Testis (tissue), 3 donors: Measurements from ENCODE around the gene KLF7. TPM values are rescaled to one million over a fixed set of nuclear protein-coding genes. Genes with fewer than 3 reads are reported as not detected.

ENCODE experiments used
- DNase-seq: peaks from one replicate; pipeline ENCODE4 v3.0.0-alpha.2; 2019
- H3K27ac ChIP-seq, 2 donors: fragments of 200-600 bp; sonication (generic); one replicate each; pipeline ENCODE4 v1.5.1; 2019
- H3K27me3 ChIP-seq: fragments of 200-600 bp; sonication (generic); one replicate; pipeline ENCODE4 v1.5.1; 2019
- H3K36me3 ChIP-seq: fragments of 200-600 bp; sonication (generic); one replicate; pipeline ENCODE4 v1.5.1; 2017; ENCODE audit warnings: low read depth; ENCODE audit errors: missing control alignments
- H3K4me1 ChIP-seq: fragments of 200-600 bp; sonication (generic); one replicate; pipeline ENCODE4 v1.5.1; 2019
- H3K4me3 ChIP-seq, 2 donors: fragments of 200-600 bp; sonication (generic); one replicate each; pipeline ENCODE4 v1.5.1; 2017 to 2019
- H3K9me3 ChIP-seq: fragments of 200-600 bp; sonication (generic); one replicate; pipeline ENCODE4 v1.5.1; 2017
- POLR2A ChIP-seq: fragments of 450-650 bp; IDR thresholded peaks from one replicate; pipeline ENCODE4 v1.6.1; 2017; ENCODE audit warnings: antibody characterized with exemption, mild to moderate bottlenecking, moderate library complexity
- WGBS, 2 donors: methylation state at CpG; one replicate each; pipeline ENCODE4 v1.1.5; 2018; 5-methylcytosine and 5-hydroxymethylcytosine counted together
- intact Hi-C: fragments of 100-400 bp; cut with DNase I; formaldehyde crosslinking; loops from one replicate; pipeline ENCODE4 v1.15.1; 2023; ENCODE audit warnings: low total_unique reads
- polyA plus RNA-seq: library from polyadenylated mRNA; stranded (reverse); fragments of 350-450 nt; fragmentation: Illumina TruSeq; extraction: RNeasy Lipid Tissue Mini Kit (QIAGEN cat#74804); gene quantifications from one replicate; pipeline ENCODE4 v1.2.3, GENCODE V29; 2014; ENCODE audit warnings: low read depth, low replicate concordance; ENCODE audit not compliant: insufficient read depth
- total RNA-seq, 2 donors: library from RNA; depleted of rRNA; stranded (reverse); fragments of >200 nt; gene quantifications; one replicate each; pipeline ENCODE4 v1.2.3, GENCODE V29; 2016
- TF ChIP-seq, protein P1 (sequence below), 3 experiments: fragments of 450-650 bp in 2 of 3; fragments of 200-600 bp in 1 of 3; sonication (generic) in 1 of 3; IDR thresholded peaks; one replicate each; pipeline ENCODE4 v1.5.1; 2016 to 2019; ENCODE audit warnings: antibody characterized with exemption in 3 of 3, mild to moderate bottlenecking in 2 of 3, moderate library complexity in 1 of 3

The KLF7 gene
- total and polyA plus RNA-seq, 3 donors from 2014 or later: 15.1 to 23.2 (median 21.1) TPM

GRCh38 chr2:207042841-207043240 lies 122.9 kb downstream of the KLF7 start:
- WGBS, 2 donors: 70 to 100% methylated on average over 1 of the region's 1 CpG
- H3K27me3 ChIP-seq: no peaks in the 10 kb centered on the region
- H3K4me1 ChIP-seq: no peaks in the 10 kb centered on the region
- H3K9me3 ChIP-seq: no peaks in the 10 kb centered on the region
- H3K36me3 ChIP-seq: no peaks in the 10 kb centered on the region
- TF ChIP-seq POLR2A: no peak
- TF ChIP-seq, protein P1, sequence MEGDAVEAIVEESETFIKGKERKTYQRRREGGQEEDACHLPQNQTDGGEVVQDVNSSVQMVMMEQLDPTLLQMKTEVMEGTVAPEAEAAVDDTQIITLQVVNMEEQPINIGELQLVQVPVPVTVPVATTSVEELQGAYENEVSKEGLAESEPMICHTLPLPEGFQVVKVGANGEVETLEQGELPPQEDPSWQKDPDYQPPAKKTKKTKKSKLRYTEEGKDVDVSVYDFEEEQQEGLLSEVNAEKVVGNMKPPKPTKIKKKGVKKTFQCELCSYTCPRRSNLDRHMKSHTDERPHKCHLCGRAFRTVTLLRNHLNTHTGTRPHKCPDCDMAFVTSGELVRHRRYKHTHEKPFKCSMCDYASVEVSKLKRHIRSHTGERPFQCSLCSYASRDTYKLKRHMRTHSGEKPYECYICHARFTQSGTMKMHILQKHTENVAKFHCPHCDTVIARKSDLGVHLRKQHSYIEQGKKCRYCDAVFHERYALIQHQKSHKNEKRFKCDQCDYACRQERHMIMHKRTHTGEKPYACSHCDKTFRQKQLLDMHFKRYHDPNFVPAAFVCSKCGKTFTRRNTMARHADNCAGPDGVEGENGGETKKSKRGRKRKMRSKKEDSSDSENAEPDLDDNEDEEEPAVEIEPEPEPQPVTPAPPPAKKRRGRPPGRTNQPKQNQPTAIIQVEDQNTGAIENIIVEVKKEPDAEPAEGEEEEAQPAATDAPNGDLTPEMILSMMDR (IDR thresholded peaks at IDR 0.05): no peak
- no peak overlapping the region for H3K27ac ChIP-seq
- DNase-seq: no peak
- no peak overlapping the region for H3K4me3 ChIP-seq
- intact Hi-C loops: no loop called here

GRCh38 chr2:207041786-207042554 lies 123.8 kb downstream of the KLF7 start:
- TF ChIP-seq, protein P1 (IDR thresholded peaks at IDR 0.05): no peak
- no peak for TF ChIP-seq POLR2A

DNA sequence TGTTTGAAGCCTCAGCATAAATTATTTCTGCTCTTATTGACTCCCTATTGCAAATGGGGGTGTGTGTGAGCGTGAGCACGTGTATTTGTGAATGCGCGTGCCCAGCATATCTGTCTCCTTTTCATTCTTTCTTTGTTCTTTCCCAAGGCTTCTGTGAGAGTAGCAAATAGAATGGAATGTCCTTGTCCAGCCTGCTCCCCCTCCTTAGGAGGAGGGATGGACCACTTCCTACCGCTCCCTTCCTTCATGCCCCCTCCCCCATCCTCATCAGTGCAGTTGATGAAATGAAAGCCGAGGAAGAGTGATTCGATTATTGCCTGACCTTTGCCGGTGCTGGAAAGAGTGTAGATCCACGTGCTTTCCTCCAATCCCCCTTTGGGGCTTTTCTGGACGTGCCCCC lies 124.5 kb downstream of the KLF7 start:
- DNase-seq: no peak
- TF ChIP-seq POLR2A: no peak
- TF ChIP-seq, protein P1 (IDR thresholded peaks at IDR 0.05): no peak
- H3K27me3 ChIP-seq: no peaks in the 10 kb centered on the region
- H3K36me3 ChIP-seq: no peaks in the 10 kb centered on the region
- 25 to 35% methylated on average over 10 of the region's 10 CpGs for WGBS, 2 donors
- H3K4me3 ChIP-seq: no peak overlapping the region
- intact Hi-C loops: no loop called here
- no peak overlapping the region for H3K27ac ChIP-seq
- no peaks in the 10 kb centered on the region for H3K9me3 ChIP-seq
- no peaks in the 10 kb centered on the region for H3K4me1 ChIP-seq

More at GRCh38 chr2:207041786-207042554, 123.8 kb downstream of the KLF7 start:
- Histone ChIP-seq H3K36me3 (no peaks in the 10 kb centered on the region), H3K4me3 (no peak overlapping the region), H3K4me1 (no peaks in the 10 kb centered on the region), H3K27me3 (no peaks in the 10 kb centered on the region), H3K27ac (no peak overlapping the region), H3K9me3 (no peaks in the 10 kb centered on the region)
- WGBS, 2 donors: 50 to 51% methylated on average over 9 of the region's 9 CpGs
- intact Hi-C loops: no loop called here
- DNase-seq: no peak

GRCh38 chr2:207040696-207041095 lies 125.1 kb downstream of the KLF7 start:
- Histone ChIP-seq H3K27me3 (no peaks in the 10 kb centered on the region), H3K9me3 (no peaks in the 10 kb centered on the region), H3K4me1 (no peaks in the 10 kb centered on the region), H3K27ac (no peak overlapping the region), H3K4me3 (no peak overlapping the region), H3K36me3 (no peaks in the 10 kb centered on the region)
- no peak for TF ChIP-seq POLR2A
- TF ChIP-seq, protein P1 (IDR thresholded peaks at IDR 0.05): no peak
- DNase-seq: no peak
- intact Hi-C loops: no loop called here
- 55 to 64% methylated on average over 9 of the region's 9 CpGs for WGBS, 2 donors

- Histone ChIP-seq H3K4me1 (no peaks in the 10 kb centered on the region), H3K27me3 (no peaks in the 10 kb centered on the region), H3K4me3 (no peak overlapping the region), H3K9me3 (no peaks in the 10 kb centered on the region), H3K36me3 (no peaks in the 10 kb centered on the region), H3K27ac (no peak overlapping the region)
- DNase-seq: no peak
- 83 to 86% methylated on average over 4 of the region's 4 CpGs for WGBS, 2 donors
- no peak for TF ChIP-seq POLR2A
- intact Hi-C loops: no loop called here
These were observed 126.5 kb downstream of the KLF7 start for GRCh38 chr2:207039225-207039624.
